Measurements from ENCODE around the gene SDK1. TPM values are rescaled to one million over a fixed set of nuclear protein-coding genes. Genes with fewer than 3 reads are reported as not detected.

The SDK1 gene
- total and polyA plus RNA-seq, 10 of the 15 experiments (the other 5 are each of a cell fraction or from before 2014, with no cell fraction given) = 0.14 to 0.33 TPM; not detected in 8

DNA sequence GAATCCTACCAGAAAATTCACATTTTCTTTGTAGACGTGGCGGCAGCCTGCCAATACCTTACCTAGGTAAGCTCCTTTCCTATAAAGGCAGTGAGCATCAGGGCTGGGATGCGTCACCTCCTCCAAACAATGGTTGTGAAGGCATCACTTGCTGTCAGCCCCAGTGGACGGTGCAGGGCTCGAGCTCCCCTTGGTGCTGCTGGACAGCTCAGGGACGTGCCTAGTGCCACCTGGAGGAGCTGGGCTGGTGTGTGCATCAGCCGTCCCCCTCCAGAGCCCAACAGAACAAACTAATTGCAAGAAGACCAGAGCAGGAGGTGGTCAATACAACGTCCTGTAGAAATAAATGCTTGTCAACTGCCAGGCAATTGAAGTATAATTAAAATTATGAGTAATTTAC is 863.5 kb downstream of the SDK1 start:
- BruUV-seq (replicated peaks) = no TSS peak
- POLR2A ChIA-PET = no interaction called here
- DNase-seq (ENCODE audit: low read depth, low spot score) (no peak), FAIRE-seq (no peak), ATAC-seq (no peak)
- Histone ChIP-seq H3K4me2 (ENCODE audit: control insufficient read depth, insufficient read depth) (no peak overlapping the region), H3K36me3 (ENCODE audit: control insufficient read depth in 2 of 2, insufficient read depth in 2 of 2, low read length in 1 of 2) (no peaks in the 10 kb centered on the region), H3K4me1 (ENCODE audit: control insufficient read depth, insufficient read depth, low read length) (no peaks in the 10 kb centered on the region), H3K27ac (ENCODE audit: control insufficient read depth, insufficient read depth) (no peak overlapping the region), H4K20me1 (ENCODE audit: control insufficient read depth, insufficient read depth) (no peaks in the 10 kb centered on the region), H3K79me2 (ENCODE audit: control insufficient read depth, insufficient read depth, low read length) (no peaks in the 10 kb centered on the region), H3K9me3 (replicated peaks; ENCODE audit: control insufficient read depth, insufficient read depth, low read length) (no peaks in the 10 kb centered on the region; the same call in 2 of the 3 replicates), H3K4me3 (no peak overlapping the region), H3K27me3 (replicated peaks in 1 of 2; ENCODE audit: control insufficient read depth in 2 of 2, insufficient read depth in 2 of 2, low read length in 1 of 2) (no peaks in the 10 kb centered on the region), H3K9ac (ENCODE audit: control insufficient read depth, insufficient read depth, low read length) (no peak overlapping the region), H2AFZ (ENCODE audit: control insufficient read depth, low read depth, low read length) (no peak overlapping the region)
- 16% methylated on average over 8 of the region's 8 CpGs for WGBS (ENCODE audit: insufficient coverage, insufficient replicate concordance, low lambda C conversion rate, missing lambda C conversion rate)
- CTCF ChIA-PET = no interaction called here
- intact Hi-C loops (cut with micrococcal nuclease; ENCODE audit: unreplicated experiment) (no loop called here), in situ Hi-C loops (cut with MboI) (no loop called here)
- SMC1A ChIA-PET (ENCODE audit: uncharacterized antibody, unreplicated experiment) = no interaction called here
- TF ChIP-seq MYB (IDR thresholded peaks at IDR 0.05; ENCODE audit: borderline replicate concordance, low read depth, low read length) = no peak
- TF ChIP-seq, protein P1, sequence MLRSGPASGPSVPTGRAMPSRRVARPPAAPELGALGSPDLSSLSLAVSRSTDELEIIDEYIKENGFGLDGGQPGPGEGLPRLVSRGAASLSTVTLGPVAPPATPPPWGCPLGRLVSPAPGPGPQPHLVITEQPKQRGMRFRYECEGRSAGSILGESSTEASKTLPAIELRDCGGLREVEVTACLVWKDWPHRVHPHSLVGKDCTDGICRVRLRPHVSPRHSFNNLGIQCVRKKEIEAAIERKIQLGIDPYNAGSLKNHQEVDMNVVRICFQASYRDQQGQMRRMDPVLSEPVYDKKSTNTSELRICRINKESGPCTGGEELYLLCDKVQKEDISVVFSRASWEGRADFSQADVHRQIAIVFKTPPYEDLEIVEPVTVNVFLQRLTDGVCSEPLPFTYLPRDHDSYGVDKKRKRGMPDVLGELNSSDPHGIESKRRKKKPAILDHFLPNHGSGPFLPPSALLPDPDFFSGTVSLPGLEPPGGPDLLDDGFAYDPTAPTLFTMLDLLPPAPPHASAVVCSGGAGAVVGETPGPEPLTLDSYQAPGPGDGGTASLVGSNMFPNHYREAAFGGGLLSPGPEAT (IDR thresholded peaks at IDR 0.05; ENCODE audit: low read depth) = no peak
- TF ChIP-seq NR2C2 (IDR thresholded peaks at IDR 0.05; ENCODE audit: borderline replicate concordance, control insufficient read depth, insufficient read length, low read depth) = no peak
- TF ChIP-seq BRCA1 (IDR thresholded peaks at IDR 0.05; ENCODE audit: low read depth, low read length) = no peak
- TF ChIP-seq, protein P2, sequence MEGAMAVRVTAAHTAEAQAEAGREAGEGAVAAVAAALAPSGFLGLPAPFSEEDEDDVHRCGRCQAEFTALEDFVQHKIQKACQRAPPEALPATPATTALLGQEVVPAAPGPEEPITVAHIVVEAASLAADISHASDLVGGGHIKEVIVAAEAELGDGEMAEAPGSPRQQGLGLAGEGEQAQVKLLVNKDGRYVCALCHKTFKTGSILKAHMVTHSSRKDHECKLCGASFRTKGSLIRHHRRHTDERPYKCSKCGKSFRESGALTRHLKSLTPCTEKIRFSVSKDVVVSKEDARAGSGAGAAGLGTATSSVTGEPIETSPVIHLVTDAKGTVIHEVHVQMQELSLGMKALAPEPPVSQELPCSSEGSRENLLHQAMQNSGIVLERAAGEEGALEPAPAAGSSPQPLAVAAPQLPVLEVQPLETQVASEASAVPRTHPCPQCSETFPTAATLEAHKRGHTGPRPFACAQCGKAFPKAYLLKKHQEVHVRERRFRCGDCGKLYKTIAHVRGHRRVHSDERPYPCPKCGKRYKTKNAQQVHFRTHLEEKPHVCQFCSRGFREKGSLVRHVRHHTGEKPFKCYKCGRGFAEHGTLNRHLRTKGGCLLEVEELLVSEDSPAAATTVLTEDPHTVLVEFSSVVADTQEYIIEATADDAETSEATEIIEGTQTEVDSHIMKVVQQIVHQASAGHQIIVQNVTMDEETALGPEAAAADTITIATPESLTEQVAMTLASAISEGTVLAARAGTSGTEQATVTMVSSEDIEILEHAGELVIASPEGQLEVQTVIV (IDR thresholded peaks at IDR 0.05; ENCODE audit: borderline replicate concordance, partially characterized antibody) = no peak
- TF ChIP-seq TBL1XR1 (IDR thresholded peaks at IDR 0.05; ENCODE audit: low read depth, low read length) = no peak
- no peak for TF ChIP-seq SREBF1 (IDR thresholded peaks at IDR 0.05; ENCODE audit: low read length)
- TF ChIP-seq, protein P3, sequence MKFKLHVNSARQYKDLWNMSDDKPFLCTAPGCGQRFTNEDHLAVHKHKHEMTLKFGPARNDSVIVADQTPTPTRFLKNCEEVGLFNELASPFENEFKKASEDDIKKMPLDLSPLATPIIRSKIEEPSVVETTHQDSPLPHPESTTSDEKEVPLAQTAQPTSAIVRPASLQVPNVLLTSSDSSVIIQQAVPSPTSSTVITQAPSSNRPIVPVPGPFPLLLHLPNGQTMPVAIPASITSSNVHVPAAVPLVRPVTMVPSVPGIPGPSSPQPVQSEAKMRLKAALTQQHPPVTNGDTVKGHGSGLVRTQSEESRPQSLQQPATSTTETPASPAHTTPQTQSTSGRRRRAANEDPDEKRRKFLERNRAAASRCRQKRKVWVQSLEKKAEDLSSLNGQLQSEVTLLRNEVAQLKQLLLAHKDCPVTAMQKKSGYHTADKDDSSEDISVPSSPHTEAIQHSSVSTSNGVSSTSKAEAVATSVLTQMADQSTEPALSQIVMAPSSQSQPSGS (IDR thresholded peaks at IDR 0.05; ENCODE audit: low read length) = no peak
- TF ChIP-seq, protein P4, sequence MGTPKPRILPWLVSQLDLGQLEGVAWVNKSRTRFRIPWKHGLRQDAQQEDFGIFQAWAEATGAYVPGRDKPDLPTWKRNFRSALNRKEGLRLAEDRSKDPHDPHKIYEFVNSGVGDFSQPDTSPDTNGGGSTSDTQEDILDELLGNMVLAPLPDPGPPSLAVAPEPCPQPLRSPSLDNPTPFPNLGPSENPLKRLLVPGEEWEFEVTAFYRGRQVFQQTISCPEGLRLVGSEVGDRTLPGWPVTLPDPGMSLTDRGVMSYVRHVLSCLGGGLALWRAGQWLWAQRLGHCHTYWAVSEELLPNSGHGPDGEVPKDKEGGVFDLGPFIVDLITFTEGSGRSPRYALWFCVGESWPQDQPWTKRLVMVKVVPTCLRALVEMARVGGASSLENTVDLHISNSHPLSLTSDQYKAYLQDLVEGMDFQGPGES (IDR thresholded peaks at IDR 0.05) = no peak
- no peak for TF ChIP-seq HCFC1 (IDR thresholded peaks at IDR 0.05; ENCODE audit: low read length)
- TF ChIP-seq CBX5 (IDR thresholded peaks at IDR 0.05; ENCODE audit: low read depth) = no peak
- no peak for TF ChIP-seq ZBED1 (IDR thresholded peaks at IDR 0.05; ENCODE audit: borderline replicate concordance)
- TF ChIP-seq, protein P5, sequence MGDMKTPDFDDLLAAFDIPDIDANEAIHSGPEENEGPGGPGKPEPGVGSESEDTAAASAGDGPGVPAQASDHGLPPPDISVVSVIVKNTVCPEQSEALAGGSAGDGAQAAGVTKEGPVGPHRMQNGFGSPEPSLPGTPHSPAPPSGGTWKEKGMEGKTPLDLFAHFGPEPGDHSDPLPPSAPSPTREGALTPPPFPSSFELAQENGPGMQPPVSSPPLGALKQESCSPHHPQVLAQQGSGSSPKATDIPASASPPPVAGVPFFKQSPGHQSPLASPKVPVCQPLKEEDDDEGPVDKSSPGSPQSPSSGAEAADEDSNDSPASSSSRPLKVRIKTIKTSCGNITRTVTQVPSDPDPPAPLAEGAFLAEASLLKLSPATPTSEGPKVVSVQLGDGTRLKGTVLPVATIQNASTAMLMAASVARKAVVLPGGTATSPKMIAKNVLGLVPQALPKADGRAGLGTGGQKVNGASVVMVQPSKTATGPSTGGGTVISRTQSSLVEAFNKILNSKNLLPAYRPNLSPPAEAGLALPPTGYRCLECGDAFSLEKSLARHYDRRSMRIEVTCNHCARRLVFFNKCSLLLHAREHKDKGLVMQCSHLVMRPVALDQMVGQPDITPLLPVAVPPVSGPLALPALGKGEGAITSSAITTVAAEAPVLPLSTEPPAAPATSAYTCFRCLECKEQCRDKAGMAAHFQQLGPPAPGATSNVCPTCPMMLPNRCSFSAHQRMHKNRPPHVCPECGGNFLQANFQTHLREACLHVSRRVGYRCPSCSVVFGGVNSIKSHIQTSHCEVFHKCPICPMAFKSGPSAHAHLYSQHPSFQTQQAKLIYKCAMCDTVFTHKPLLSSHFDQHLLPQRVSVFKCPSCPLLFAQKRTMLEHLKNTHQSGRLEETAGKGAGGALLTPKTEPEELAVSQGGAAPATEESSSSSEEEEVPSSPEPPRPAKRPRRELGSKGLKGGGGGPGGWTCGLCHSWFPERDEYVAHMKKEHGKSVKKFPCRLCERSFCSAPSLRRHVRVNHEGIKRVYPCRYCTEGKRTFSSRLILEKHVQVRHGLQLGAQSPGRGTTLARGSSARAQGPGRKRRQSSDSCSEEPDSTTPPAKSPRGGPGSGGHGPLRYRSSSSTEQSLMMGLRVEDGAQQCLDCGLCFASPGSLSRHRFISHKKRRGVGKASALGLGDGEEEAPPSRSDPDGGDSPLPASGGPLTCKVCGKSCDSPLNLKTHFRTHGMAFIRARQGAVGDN (IDR thresholded peaks at IDR 0.05) = no peak
- TF ChIP-seq IRF4 (IDR thresholded peaks at IDR 0.05; ENCODE audit: low read depth, low read length) = no peak
- RAD21 ChIA-PET (ENCODE audit: unreplicated experiment) = no interaction called here

All from GM12878 (cell line).